GM19455 (cell line): ENCODE results near the gene PRR14L.
"Not testable (repeated sequence)": the region's sequence is repeated elsewhere in the genome, so short reads cannot be mapped to it uniquely, and the experiment has no call there.

Source experiments
- ATAC-seq: cut with Tn5 transposase; IDR thresholded peaks from one replicate; pipeline ENCODE4 v1.9.1; 2021; ENCODE audit not compliant: unreplicated experiment

PRR14L gene

DNA sequence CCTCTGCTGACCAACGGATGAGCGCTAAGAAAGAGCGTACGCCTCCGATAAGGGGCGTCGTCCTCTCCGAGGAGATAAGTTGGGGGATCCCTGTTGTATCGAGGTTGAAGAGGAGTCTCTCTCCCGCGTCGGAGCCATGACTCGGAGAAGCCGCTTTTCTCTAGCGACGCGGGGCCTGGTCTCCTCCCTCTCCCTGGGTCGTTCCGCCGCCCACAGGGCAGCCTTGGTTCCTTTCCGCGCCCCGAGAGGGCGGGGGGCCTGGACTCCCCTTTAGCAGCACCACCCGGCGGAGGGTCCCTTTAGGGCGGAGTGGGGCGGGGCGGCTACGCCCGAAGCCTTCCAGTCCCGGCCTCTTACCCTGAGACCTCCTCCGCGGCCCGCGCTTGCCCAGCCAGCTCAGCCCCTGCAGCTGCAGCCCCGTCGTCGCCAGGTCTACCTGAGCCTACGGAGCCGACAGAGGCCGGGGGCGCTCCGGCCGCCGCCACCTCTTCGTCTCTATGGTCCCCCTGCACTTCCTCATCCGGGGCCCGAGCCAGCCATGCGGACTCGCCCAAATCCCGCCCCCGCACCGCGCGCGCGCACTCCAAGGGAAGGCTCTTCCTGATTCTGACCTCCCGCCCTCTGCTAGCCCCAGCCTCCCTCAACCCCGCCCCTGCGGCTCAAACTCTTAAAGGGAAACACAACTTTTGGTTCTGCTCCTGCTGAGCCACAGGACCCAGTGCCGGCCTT, at the start of gene PRR14L:
TSS of gene PRR14L (minus strand) at position 497 of the 729 bp plus-strand sequence. CDS start 11,272 bp downstream, outside the sequence.
- peak; percentile 54 for ATAC-seq

DNA sequence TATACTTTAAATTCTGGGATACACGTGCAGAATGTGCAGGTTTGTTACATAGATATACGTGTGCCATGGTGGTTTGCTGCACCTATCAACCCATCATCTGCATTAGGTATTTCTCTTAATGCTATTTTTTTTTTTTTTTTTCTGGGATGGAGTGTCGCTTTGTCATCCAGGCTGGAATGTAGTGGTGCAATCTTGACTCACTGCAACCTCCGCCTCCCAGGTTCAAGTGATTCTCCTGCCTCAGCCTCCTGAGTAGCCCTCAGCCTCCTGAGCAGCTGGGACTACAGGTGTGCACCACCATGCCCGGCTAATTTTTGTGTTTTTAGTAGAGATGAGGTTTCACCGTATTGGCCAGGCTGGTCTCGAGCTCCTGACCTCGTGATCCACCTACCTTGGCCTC, 49.4 kb upstream of the PRR14L start:
- ATAC-seq, result not testable (repeated sequence)

DNA sequence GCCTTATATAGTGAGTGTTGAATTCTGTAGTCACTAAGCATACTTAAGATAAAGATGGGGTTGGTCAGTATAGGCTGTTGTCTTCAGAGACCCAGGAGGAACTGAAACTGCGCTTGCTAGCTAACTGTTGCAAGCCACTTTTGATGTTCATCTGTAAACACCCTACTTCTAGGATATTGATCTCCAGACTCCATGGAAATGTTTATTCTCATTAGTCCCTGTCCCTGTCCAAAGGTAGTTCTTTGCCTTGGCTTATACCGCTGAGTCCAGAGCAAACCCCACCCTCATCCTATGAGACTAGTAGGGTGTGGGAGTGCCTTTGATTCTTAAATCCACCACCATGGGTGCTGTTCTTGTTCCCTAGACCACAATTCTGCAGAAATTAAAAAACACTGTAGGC, 40.3 kb upstream of the PRR14L start:
- ATAC-seq, result no peak

DNA sequence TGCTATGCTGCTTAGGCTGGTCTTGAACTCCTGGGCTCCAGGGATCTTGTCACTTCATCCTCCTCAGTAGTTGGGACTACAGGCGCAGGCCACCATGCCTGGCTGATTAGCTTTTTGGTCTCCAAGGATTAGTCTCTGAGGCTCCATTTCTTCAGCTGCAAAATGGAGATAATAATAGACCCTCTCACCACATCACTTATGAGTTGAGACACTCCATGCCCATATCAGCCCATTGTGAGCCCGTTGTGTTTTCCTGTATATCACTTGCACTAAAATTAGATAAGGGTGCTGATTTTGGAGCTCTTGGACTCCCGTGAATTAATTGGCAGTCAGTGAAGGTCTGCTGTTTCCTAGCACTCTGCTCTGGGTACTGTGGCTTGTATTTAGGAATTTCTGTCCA, 39.9 kb upstream of the PRR14L start:
- ATAC-seq, result no peak

DNA sequence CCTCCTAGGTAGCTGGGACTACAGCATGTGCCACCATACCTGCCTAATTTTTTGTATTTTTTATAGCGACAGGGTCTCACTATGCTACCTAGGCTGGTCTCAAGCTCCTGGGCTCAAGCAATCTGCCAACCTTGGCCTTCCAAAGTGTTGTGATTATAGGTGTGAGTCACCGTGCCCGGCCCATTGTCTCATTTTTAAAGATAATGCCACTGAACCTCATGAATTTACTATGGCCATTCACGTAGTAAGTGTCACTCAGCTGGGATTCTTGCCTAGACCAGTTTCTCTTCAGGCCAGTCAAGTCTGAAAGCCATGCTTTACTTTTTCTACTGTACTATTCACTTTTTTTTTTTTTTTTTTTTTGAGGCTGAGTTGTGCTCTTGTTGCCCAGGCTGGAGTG, 26.3 kb upstream of the PRR14L start:
- no peak for ATAC-seq

DNA sequence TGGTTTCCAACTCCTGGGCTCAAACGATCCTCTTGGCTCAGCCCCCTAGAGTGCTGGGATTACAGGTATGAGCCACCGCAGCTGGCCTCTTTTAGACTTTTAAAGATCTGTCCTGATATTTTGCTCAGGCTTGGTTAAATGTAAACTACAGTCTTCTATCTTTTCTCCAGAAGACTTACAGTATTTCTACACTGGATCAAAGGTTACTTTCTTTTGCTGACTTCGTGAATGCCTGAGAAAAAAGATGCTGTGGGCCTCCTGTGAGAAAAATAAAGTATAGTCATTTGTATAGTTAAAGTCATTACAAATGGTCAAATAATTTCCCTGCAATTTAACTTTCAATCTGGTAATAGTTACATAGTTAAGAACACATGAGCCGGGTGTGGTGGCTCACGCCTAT, 23.5 kb upstream of the PRR14L start:
- ATAC-seq, result no peak

DNA sequence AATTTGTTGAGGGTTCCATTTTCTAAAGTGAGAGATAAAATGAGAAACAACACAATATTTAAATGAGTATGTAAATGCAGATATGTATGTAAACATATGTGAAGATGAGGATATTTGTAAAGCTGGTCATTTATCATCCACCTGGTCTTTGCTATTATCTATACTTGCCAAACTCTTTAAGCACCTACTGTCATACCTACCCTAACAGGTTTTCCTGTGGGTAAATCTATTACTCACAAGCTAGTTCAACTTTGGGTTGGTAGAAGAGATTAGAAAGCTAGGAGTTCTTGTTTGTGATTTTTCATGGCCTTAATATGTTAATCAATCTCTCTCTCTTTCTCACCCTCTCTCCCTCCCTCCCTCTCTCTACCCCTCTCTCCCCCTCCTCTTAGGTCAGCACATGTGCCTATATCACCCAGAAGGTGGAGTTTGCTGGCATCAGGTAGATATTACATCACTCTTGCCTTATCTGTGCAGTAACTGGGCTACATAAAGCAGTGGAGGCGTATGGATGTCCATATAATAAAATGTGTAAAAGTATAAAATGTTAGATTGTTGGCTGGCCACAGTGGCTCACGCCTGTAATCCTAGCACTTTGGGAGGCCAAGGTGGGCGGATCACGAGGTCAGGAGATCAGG, 18.6 kb upstream of the PRR14L start:
- ATAC-seq, result no peak

DNA sequence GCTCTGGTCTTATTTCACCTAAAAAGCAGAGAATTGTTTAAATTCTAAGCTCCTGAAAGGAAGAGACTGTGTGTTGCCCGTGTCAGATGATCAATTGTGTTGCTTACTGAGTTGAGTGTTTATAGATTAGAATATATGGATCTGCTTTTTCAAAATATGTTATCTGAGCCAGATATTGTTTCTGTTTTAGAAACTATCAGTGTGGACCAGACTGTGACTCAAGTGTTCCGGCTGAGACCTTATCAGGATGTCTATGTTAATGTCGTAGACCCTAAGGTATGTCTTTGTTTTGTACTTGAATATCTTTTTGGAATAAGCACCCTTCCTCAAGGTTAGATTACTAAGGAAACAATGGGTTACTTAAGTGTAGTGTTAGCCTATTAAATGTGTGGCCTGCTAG, 14.9 kb upstream of the PRR14L start:
- ATAC-seq, result no peak

DNA sequence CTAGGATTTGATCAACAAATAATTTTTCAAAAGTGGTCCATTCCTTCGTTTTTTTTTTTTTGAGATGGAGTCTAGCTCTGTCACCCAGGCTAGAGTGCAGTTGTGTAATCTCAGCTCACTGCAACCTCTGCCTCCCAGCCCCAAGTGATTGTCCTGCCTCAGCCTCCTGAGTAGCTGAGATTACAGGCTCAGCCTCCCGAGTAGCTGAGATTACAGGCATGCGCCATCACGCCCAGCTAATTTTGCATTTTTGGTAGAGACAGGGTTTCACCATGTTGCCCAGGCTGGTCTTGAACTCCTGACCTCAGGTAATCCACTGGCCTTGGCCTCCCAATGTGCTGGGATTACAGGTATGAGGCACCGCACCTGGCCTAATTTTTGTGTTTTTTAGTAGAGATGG, 8.9 kb upstream of the PRR14L start:
- ATAC-seq, result not testable (repeated sequence)

DNA sequence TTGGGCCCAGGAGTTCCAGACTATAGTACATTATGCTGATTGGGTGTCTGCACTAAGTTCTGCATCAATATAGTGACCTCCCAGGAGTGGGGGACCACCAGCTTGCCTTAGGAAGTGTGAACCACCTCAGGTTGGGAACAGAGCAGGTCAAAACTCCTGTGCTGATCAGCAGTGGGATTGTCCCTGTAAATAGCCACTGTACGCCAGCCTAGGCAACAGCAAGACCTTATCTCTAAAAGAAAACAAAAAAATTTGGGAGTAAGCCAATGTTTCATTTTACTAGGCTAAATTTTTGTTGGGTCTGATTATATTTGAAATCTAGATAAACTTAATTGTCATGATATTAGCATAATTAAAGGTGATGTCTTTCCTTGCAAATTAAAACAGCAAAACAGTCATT, 7.3 kb upstream of the PRR14L start:
- ATAC-seq, result no peak

DNA sequence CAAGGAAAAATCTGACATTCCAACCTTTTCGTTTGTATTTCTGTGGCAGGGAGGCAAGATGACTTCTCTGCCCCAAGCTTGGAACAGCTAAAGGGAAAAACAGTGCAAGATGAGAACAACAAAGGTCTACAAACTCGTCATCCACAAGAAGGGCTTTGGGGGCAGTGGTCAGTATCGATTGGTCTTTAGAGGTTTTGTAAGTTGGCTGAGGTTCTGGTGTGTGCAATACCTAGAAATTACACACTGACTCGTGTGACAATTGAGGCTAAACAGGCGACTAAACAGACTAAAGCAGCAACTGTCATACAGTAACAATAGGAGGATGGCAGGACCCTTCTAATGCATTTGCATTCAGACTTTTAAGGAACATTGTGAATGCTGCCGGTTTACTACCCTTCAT, 4.9 kb upstream of the PRR14L start:
- no peak for ATAC-seq

DNA sequence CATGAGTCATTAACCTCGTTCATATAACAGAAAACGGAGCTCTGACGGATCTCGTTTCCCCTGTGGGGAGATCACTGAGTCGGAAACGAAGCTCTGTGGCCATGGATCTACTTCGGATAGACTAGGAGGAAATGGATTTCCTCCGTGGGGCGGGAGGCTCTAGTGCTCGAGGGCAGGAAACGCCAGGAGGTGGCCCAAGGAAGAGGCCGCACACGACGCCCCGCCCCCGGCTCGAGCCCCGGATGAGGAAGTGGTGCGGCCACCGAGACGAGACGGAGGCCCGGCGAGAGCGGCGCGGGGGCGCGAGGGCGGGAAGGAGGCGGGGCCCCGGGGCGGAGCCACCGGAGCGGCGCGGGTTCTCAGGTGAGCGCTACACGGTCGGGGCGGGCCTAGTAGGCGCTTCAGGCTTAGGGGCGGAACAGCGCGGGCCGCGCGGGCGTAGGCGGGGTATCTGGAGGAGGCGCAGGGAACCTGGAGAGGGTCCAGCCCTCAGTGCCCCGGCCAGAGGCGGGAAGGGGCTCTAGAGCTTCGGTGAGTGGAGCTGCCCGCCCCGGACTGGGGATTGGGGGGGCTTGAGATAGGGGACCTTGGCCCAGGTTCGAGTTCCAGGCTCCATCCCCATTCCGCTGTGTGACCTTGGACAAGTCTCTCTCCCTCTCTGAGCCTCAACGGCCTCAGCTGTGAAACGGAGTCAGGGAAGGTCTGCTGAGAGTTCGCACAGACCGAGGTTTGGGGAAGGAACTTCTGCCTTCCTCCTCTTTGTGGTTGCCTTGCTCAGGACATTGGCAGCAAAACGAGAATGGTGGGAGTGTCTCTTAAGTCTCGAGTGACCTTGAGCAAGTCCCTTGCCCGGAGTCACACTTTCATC, 3.9 kb upstream of the PRR14L start, which contains the start of gene DEPDC5:
TSS of gene DEPDC5 (plus strand) at position 386 of the 868 bp plus-strand sequence. CDS start 903 bp downstream, outside the sequence.
- peak; percentile 67 for ATAC-seq

DNA sequence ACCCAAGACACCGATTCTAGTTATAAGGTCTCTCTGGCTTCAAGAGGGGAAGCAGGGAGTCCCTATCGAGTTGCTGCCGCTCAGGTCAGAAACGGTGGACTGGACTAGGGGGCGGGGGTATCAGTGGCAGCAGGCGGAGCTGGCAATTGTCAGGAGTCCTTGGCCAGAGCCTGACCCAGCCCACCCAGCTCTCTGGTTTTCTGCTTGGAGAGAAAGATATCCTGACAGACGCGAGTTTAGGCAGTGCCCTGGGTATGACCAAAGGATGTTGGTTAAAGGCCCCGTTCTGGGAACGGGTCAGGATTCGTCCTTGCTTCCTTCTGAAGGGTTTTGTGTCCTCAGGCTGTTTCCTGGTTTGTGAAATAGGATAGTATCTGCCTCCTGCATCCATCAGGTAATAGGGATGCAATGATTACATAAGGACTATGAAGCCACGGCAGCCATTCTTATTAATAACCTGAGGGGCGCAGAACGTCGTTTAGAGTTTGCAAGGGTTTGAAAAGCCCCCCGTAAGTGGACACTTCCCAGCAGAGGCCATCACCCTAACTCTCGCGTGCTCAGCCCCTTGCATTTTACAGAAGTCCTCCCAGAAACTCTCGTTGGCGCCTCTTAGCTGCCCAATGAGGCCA, 3.2 kb upstream of the PRR14L start:
- ATAC-seq, result peak; percentile 3

DNA sequence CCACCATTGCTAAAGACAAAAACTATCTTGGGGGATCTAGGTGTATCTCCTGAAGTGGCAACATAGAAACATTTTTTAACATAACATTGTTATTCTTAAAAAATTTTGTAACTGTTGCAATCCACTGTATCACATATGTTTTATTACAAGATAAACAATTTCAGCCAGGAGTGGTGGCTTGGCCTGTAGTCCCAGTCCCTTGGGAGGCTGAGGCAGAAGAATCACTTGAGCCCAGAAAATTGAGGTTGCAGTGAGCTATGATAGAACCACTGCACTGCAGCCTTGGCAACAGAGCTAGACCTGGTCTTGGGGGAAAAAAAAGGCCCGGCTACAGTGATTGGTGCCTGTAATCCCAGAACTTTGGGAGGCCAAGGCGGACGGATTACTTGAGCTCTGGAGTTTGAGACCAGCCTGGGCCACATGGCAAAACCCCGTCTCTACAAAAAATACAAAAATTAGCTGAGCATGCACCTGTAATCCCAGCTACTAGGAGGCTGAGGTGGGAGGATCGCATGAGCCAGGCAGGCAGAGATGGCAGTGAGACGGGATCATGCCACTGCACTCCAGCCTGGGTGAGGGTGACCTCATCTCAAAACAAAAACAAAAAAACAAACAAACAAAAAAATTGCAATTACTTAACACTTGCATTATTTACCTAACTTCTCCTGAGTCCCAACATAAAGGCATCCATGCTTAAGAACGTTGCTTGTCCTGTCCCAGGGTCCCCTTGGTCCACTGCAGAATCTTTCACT, 2.3 kb upstream of the PRR14L start:
- no peak for ATAC-seq

DNA sequence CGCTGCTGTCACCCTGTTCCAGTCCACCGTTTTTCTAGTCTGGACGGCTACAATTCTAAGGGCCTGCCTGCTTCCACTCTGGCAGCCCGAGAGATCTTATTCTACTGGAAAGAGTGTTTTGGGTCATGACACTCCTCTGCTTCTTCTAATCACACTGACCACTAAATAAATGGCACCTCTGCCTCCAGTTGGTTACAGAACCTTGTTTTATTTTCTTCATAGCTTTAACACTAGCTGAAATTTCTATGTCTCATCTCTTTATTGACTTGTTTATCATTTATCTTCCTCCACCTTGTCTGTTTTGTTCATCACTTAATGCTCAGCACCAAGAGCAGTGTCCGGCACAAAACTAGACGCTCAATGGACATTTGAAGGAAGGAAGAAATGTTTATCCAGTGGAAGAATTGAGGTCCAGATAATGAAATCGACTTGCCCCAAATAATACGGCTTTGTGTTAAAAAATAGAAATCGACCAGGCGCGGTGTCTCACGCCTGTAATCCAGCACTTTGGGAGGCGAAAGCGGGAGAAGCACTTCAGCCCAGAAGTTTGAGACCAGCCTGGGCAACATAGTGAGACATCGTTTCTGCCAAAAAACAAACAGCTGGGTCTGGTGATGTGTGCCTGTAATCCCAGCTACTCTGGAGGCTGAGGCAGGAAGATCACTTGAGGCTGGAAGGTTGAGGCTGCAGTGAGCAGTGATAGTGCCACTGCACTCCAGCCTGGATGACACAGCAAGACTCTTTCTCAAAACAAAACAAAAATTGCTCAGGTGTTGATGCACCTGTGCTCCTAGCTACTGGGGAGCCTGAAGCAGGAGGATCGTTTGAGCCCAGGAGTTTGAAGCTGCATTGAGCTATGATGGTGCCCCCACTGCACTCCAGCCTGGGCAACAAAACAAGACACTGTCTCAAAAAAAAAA, 693 bp upstream of the PRR14L start:
- no peak for ATAC-seq

DNA sequence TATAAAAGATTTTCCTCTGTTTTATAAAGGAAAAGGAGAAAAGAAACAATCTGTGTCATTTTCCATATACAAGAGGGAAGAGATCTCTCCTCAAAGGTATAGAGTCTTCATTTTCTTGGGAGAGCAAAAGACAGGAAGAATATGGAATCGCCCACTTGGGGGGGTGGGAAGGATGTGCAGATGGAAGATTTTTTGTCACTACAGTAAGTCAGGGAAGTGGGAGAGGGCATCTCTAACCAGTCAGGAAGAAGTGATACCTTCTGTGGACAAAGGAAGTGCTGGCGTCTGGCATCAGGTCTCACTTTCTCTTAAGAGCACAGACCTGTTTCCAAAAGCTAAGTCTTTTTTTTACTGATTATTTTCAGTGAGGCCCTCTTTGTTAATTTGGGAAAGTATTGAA, 1.4 kb downstream of the PRR14L start:
- ATAC-seq, result no peak

DNA sequence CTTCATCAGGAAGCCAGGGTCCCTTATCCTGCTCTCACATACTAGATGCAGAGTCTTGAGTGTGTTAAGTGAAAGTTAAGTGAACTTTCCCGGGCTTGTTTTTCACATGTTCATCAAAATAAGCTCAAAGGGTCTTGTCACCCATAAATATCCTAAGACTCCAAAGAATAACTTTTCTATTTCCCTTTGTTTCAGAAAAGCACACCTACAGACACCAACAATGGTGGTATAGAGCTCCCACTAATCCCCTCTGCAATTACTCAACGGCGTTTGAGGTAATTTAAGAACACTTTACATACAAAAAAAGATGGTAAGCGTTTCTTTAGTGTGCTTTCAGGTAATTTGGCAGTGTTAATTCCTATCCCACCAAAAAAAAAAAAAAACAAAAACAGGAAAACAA, 2.5 kb downstream of the PRR14L start:
- no peak for ATAC-seq

DNA sequence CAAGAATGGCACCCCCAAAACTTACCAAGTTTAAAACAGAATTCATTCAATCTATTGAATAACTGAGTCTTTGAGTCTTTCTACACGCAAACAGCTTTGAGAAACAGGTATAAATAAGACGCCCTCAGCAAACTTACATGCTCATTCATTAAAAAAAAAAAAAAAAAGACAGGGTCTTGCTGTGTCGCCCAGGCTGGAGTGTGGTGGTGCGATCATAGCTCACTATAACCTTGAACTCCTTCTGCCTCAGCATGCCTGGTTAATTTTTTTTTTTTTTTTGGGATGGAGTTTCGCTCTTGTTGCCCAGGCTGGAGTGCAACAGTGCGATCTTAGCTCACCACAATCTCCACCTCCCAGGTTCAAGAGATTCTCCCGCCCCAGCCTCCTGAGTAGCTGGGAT, 6.1 kb downstream of the PRR14L start:
- no peak for ATAC-seq

DNA sequence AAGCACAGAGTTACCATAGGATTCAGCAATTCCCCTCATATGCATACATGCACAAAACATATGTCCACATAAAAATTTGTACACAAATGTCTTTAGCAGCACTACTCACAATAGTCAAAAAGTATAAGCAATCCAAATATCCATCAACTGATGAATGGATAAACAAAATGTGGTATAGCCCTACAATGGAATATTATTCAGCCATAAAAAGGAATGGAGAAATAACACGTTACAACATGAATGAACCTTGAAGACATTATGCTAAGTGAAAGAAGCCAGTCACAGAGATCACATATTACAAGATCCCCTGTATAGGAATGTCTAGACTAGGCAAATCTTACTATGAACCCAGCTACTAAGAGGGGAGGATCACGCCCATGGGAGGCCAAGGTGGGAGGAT, 7.2 kb downstream of the PRR14L start:
- no peak for ATAC-seq
